HL-60/S4 (cell line): ENCODE measurements around the gene ALKBH5.

Experiments
- in situ Hi-C: fragments of 300-500 bp; cut with MboI; formaldehyde crosslinking; loops from 2 replicates; pipeline ENCODE4 v1.14.3; 2022; ENCODE audit warnings: low sequenced_read_pairs

Gene ALKBH5

DNA sequence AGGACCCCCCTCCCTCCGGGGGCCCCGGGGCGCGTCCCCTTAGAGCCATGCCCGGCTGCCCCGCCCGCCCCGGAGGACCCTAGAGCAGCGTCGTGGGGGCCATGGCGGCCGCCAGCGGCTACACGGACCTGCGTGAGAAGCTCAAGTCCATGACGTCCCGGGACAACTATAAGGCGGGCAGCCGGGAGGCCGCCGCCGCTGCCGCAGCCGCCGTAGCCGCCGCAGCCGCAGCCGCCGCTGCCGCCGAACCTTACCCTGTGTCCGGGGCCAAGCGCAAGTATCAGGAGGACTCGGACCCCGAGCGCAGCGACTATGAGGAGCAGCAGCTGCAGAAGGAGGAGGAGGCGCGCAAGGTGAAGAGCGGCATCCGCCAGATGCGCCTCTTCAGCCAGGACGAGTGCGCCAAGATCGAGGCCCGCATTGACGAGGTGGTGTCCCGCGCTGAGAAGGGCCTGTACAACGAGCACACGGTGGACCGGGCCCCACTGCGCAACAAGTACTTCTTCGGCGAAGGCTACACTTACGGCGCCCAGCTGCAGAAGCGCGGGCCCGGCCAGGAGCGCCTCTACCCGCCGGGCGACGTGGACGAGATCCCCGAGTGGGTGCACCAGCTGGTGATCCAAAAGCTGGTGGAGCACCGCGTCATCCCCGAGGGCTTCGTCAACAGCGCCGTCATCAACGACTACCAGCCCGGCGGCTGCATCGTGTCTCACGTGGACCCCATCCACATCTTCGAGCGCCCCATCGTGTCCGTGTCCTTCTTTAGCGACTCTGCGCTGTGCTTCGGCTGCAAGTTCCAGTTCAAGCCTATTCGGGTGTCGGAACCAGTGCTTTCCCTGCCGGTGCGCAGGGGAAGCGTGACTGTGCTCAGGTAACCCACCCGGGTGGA is 759 bp downstream of the ALKBH5 start:
- in situ Hi-C loops: no loop called here

DNA sequence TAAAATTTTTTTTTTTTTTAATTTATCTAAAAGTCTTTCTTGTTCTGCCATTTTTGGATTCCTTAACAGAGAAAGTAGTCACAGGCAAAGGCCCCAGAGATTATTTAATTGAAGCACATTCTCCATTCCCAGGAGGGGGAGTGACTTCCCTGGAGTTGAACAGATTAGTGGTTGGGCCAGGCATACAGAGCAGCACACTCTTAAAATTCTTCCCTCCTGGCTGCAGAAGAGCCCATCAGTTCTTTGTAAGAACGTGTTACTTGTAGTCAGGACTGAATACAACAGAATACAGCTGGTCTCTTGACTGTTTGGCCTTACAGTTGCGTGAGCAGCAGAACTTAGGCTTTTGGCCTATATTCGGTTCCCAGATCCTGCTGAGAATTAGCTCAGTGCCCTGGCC is 1.8 kb downstream of the ALKBH5 start:
- in situ Hi-C loops: no loop called here

DNA sequence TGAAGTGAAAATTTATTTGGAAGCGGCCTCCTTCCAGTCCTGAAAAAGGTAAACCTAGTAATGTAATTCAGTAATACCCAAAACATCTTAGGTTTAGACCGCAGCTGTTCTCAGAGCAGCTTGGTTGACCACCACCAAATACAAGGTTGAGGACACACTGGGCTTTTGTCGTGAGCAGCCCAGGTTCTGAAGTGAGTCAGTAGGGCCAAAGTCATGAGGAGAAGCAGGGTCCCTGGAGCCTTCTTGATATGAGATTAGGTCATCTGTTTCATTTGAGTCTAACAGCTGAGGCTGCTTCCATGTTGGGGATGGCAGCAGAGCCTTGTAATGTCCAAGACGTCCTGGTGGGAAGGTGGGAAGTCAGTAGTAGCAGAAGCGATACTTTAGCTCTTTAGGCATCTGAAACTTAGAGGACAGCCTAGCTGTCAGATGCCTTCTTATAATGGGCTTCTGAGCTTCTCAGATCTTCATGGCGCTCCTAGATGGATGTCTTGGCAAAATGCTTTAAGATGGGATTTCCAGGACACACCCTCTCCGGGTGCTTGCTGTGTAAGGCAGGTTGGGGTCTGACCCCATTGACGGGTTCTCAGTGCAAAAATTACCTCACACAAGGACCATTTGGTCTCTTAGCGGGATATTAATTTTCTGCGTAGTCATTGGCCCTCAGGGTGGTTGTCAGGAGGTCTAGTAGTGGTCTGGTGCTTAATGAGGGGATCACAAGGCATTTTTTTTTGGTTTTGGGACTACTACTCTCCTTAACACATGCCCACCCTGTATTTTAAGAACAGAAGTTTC is 2.4 kb downstream of the ALKBH5 start:
- in situ Hi-C loops: no loop called here

DNA sequence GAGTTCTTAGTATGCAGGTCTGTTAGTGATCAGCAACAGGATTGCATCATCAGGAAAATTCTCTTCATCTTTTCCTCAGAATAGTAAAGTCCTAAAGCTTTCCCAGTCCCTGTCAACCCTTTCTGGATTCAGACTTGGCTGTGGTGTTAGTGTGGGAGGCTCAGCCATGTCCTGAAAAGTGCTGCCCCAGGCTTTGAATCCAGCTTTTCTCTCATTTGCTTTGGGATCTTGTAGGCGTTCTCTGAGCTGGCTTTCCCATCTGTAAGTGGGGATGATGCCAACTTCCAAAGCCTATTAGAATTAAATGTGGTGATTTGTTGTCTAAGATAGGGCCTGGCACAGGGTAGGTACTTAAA is 3.0 kb downstream of the ALKBH5 start:
- in situ Hi-C loops: no loop called here

DNA sequence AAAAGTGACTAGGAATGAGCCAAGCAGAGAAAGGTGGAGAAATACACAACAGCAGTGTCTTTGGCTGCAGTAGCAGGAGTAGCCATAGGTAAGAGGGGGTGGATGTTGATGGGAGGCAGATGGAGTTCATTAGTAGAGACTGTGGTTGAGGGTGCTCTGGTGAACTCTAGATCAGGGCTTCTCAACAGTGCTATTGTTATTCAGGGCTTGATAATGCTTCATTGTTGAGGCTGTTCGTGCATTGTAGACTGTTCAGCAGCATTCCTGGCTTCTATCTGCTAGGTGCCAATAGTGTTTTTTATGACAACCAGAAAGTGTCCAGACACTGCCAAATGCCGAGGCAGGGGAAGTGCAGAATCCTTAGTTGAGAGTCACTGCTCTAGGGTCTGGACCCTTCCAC is 3.6 kb downstream of the ALKBH5 start:
- in situ Hi-C loops: no loop called here

DNA sequence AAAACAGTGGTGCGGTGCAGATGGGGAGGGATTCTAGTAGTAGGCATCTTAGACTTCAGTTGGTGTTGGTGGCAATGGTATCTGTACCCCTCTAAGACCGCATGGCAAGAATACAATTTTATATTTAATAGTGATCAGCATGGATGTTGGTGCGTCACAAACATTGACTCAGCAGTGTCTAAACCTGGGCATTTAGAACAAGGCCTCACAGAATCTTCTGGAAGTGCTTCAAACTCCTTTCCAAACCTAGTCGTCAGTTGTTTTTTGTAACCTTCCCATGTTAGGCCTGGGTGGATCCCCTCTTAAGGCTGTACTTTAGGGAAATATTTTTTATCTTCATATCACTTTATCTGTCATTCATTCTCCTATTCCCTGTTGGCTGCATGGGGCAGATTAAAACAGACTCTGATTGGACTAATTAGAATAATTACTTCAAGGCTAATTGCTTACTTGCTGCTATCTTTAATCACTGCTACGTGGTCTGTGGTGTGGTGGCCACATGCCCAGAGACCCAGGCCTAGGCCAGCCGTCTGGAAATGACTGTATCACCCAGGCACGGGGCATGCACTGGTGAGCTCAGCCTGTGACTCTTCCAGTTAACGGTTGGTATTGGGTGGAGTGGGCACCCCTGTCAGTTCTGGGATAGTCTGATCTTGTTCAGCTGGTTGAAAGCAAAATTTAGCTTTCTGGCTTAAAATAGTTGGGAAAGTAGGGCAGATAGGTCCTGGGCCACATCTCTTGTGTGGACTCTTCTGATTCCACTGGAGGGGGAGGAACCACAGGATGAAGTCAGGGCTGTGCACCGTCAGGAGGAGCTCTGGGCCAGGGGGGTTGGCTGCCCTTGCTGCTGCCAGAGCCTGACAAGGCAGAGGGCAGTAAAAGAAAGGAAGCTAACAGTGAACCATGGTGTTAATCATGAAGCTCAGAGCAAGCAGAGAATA is 4.5 kb downstream of the ALKBH5 start:
- in situ Hi-C loops: no loop called here

DNA sequence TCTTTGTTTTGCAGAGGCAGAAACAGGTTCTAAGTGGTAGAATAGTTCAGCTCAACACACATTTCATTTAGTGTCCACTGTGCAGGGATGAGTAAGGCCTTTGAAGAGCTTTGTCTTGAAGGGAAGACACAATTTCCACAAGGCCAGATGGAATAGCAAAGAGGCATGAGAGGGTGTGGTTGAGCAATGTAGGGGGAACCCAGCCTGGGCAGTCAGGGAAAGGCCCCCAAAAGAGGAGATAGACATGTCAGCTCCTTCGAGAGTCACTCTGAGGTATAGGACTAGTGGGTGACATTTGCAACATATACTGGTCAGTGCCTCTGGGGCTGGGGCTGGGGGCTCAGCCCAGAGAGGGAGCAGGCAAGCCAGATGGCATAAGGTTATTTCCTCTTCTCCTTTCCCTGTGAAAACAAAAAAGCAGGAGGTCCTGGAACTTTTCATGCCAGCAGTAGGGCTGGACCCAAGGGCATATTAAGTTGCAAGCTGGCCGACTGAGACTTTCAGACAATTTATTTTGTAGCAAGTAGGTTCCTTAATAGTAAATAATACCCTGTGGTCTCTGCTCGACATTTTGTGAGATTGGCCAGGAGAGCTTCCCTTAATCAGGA is 7.1 kb downstream of the ALKBH5 start:
- in situ Hi-C loops: no loop called here

DNA sequence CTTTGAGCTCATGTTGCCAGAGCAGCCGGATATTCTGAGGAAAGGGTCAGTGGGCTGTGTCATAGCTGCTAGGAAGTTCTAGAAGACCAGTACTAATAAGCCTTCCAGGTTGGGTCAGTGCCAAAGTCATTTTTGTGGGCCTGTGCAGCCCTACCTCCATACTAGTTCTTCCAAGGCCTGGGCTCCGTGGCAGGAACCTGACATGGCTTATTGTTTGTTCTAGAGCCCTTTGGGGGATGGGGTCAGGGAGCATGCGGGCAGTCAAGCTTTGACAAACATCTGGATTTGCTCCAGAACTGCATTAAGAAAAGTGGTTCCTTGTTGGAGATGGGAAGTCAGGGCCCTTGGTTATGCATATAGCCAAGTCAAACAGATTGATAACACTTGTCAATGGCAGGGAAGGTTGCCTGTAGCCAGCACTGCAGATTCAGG is 7.6 kb downstream of the ALKBH5 start:
- in situ Hi-C loops: no loop called here

DNA sequence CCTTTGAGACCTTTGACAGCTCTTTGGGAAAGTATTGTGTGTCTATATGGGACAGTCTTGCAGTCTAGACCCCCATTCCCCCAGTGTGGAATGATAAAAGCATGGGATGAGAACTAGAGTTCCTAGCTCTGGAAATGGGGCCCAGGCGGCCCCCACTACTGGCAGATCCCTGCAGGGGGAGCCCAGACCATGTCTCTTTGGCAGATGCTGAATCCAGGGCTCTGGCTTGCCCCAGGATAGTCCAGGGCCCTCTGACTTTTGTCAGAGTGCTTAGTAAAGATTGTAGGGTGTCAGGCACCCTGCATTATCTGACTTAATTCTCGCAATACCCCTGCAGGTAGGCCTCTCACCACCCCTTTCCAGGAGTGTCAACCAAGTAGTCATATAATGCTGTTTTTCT is 8.3 kb downstream of the ALKBH5 start:
- in situ Hi-C loops: no loop called here

DNA sequence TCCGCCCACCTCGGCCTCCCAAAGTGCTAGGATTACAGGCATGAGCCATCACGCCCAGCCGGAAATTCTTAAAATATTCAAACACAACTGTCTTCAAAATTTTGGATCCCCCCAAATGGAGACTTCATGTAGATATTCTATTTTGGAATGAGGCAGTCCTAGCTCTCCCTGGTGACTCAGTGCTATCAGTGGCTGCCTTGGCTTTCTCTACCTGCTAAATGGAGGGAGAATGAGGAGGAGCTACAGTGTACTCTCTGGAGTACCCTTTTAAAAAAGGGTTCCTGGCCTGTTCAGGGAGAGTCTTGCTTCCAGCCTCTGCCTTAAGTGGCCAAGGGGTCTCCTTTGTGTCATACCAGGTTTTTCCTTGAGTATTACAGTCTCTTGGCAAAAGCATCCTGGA is 10.8 kb downstream of the ALKBH5 start:
- in situ Hi-C loops: no loop called here

DNA sequence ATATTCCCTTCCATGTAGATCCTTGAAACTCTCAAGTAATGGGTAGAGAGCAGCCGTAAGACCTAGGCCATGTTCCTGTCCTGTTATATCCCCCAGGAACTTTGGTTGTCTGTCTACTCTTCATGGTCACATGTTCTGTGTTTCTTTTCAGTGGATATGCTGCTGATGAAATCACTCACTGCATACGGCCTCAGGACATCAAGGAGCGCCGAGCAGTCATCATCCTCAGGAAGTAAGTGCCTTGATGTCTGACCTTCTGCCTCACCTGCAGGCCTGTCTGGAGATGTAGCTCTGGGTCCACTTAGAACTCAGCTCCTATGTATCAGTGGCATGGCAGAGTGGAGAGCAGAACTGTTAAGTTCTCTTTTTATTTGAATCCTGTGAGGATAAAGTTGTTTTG is 11.2 kb downstream of the ALKBH5 start:
- in situ Hi-C loops: no loop called here

DNA sequence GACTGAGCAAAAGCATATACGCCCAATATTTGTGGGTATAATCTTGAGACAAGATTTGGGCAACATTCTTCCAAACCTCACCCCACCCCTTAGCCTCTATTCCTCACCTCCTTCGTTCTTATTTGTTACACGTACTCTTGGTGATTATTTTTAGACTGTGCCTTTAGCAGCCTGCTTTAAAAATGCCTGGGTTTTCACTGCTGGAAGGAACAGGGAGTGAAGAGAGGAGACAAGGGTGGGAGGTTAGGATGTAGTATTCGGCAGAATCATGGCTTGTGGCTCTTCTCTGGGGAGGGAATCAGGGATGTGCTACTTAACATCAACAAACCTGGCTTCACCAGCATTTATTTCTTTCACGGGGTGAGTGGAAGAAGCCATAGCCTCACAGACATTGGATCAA is 11.6 kb downstream of the ALKBH5 start:
- in situ Hi-C loops: no loop called here

DNA sequence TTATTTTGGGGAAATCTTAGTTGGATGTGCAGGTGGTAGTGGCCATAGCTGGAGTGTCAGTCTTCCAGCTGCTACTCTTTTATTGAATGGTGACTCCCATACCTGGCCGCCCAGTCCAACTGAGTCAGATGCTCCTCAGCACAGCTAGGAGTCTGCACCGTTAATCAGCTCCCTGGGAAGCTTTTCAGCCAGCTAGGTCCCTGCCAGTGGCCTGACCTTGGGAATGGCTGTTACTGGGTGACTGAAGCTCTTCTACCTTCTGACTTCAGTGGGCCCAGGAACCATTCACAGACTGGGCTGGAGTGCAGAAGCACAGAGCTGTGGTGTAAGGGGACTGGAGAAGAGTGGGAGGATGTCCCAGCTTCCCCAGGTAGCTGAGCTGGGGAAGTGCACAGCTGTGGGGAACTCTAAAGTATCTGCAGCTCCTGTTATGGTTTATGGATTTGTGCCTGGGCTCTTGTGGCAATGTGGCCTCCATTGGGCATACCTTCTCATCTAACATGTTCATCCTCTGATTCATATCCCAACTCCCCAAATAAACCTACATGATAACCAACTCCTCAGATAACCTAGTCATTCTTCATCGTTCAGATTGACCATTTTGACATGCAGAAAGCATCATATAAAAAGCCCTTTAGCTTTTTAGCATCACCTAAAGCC is 14.0 kb downstream of the ALKBH5 start:
- in situ Hi-C loops: no loop called here

DNA sequence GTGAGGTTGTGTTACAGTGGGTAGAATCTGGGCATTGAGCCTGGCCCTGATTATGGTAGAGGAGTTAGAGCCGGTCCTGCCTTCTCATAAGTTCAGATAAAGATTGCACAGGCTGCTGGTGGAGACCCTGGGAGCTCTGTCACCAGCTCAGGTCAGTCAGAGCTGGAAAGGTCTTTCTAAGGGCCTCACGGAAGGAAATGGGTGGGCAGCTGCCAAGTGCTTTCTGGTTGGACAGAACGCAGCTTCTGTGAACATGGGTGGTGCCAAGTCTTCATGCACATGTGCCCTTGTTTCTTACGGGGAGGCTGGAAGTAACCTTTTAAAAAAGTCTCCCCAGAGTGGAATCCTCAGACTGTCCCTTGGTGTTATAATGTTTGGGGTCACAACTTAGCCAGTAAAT is 14.9 kb downstream of the ALKBH5 start:
- in situ Hi-C loops: no loop called here

DNA sequence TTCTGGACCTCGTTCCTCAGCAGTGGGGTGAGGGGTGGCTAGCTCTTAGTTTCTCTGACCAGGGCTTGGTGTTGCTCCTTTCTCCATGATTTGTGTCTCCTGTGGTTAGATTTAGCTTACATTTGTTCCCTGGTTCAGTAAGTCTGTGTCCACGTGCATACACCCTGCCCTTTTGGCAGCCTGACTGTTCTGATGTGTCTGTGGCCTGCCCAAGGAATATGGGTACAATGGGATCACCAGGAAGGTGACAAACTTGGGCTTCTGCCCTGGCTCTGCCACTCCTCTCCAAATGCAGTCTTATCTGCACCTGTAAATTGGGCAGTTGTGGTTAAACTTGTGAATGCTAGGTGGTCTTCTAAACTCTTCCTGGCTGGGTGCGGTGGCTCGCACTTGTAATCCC is 17.5 kb downstream of the ALKBH5 start:
- in situ Hi-C loops: no loop called here

DNA sequence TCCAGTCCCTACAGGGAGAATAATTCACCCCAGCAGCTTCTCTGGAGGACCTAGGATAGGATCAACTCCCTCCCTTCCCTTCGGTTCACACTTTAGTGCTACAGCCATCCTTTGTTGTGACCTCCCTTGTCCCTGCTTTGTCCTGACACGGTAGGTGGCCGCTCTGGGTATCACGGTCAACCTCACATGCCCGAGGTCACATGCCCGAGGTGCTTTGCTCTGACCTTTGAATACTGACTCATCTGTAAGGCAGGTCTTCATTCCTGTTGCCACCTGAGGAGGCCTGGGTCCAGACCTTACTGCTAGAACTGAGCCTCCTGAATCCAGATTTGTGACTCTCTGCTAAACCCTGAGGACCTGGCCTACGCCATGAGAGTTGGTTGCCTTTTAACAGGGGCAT is 19.7 kb downstream of the ALKBH5 start:
- in situ Hi-C loops: no loop called here

DNA sequence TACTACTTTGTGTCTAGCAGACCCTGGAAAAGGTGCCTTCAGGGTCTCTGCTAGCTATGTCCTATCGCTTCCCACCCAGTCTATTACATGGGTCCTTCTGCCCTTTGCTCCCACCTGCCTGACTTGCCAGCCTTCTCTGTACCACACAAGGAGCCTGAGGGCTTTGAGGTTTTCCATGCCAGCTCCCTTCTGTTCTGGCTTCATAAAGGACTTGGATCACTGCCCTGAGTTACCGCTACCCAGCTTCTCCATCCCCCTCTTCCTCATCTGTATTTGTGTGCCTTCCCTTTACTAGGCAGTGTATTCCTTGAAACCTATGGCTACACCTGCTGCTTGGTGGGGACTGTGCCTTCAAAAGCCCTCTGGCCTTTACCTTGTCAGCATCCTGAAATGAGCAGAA is 22.2 kb downstream of the ALKBH5 start:
- in situ Hi-C loops: no loop called here

DNA sequence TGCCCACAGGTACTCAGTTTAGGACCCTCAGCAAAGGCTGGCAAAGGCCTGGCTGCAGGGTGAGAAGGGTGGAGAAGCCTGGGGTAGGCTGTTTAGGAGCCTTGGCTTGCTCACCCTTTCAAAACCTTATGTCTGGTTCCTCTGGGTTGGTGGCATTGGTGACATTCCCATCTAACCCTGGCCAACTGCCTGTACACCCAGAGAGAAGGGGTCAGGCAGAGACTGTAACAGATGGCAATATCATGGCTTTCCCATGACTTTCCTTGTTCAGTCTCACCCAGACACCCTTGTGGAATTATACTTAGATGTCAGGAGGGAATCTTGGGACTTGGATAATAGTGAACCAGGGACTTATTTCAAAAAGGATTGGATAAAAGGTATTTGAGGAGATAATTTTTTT is 23.3 kb downstream of the ALKBH5 start:
- in situ Hi-C loops: no loop called here

DNA sequence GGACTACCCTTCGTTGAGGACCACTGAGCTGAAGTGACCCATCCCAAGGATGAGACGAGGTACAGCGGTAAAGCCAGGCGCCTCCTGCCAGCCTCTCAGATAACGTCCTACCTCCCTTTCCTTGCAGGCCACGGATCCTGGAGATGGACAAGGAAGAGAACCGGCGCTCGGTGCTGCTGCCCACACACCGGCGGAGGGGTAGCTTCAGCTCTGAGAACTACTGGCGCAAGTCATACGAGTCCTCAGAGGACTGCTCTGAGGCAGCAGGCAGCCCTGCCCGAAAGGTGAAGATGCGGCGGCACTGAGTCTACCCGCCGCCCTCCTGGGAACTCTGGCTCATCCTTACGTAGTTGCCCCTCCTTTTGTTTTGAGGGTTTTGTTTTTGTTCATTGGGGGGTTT is 24.5 kb downstream of the ALKBH5 start:
- in situ Hi-C loops: no loop called here

DNA sequence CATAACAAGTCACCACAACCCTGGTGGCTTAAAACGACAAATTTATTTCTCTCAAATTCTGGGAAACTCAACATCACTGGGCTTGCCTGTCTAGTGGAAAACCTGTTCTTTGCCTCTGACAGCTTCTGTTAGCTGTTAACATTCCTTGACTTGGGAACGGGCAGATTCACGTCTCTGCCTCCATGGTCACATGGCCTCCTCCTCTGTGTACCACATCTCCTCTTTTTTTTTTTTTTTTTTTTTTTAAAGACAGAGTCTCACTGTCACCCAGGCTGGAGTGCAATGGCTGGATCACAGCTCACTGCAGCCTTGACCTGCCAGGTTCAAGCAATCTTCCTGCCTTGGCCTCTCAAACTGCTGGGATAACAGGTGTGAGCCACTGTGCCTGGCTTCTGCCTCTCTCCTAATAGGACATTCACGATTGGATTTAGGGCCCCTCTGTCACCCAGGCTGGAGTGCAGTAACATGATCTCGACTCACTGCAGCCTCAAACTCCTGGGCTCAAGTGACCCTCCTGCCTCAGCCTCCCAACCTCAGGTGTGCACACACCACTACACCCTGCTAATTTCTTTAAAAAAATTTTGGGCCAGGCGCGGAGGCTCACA is 30.1 kb downstream of the ALKBH5 start:
- in situ Hi-C loops: no loop called here
